ENCODE results near the gene RBM19. TPM values are rescaled to one million over a fixed set of nuclear protein-coding genes. Genes with fewer than 3 reads are reported as not detected.

The RBM19 gene, protein sequence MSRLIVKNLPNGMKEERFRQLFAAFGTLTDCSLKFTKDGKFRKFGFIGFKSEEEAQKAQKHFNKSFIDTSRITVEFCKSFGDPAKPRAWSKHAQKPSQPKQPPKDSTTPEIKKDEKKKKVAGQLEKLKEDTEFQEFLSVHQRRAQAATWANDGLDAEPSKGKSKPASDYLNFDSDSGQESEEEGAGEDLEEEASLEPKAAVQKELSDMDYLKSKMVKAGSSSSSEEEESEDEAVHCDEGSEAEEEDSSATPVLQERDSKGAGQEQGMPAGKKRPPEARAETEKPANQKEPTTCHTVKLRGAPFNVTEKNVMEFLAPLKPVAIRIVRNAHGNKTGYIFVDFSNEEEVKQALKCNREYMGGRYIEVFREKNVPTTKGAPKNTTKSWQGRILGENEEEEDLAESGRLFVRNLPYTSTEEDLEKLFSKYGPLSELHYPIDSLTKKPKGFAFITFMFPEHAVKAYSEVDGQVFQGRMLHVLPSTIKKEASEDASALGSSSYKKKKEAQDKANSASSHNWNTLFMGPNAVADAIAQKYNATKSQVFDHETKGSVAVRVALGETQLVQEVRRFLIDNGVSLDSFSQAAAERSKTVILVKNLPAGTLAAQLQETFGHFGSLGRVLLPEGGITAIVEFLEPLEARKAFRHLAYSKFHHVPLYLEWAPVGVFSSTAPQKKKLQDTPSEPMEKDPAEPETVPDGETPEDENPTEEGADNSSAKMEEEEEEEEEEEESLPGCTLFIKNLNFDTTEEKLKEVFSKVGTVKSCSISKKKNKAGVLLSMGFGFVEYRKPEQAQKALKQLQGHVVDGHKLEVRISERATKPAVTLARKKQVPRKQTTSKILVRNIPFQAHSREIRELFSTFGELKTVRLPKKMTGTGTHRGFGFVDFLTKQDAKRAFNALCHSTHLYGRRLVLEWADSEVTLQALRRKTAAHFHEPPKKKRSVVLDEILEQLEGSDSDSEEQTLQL
- total RNA-seq, result 10 to 100 TPM; 39.9 to 54.3 TPM

DNA sequence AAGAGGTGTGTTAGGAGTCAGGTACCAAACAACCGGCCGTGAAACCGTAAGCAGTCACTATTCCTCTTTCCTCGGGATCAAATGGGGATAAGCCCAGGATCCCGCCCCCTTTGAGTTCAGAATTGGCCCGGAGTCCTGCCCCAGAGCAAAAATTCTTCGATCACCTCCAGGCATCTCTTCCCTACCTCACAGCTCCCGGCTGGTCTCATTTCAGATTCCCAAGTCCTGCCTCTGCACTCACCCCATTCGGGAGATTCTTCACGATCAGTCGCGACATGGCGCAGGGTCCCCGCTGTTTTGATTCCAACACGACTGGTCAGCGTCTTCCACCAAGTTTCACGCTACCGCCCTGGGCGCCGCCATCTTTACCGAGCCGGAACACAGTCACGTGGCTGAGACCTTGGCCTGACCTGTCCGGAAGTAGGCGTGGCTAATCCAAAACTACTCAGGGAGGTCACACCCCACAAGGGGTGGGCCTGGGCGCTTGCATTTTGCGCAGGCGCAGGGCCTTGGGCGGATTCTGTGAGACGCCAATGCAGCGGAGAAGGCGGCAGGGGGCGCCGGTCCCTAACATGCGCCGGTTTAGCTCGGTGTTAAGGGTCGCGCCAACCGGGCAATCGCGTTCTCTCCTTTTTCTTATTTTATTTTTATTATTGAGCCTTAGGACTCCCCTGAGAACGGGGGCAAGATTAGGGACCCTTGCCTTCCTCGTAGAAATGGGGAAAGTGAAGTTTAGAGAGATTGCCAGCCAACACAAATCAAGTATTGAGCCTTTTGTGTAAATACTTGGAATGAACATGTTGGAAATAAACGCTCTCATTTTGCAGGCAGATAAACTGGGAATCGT is at the start of gene RBM19:
Gene RBM19, minus strand, starts transcription at position 375 of the 847 bp plus-strand sequence. Its CDS starts 98 bp downstream, at position 277.
- Histone ChIP-seq H3K36me3 (peaks cover 12% of the 10 kb centered on the region), H3K9me3 (no peaks in the 10 kb centered on the region), H3K4me1 (ENCODE audit: control insufficient read depth in 1 of 2, low read depth in 2 of 2) (peaks cover 11 to 17% of the 10 kb centered on the region in 2 donors), H3K27me3 (replicated peaks; ENCODE audit: insufficient read depth) (no peaks in the 10 kb centered on the region), H3K27ac (peak within 1 kb of the TSS; percentile 42), H3K4me3 (peak within 1 kb of the TSS; percentile 82)
- peak; percentile 97 for ATAC-seq (ENCODE audit: insufficient number of reproducible peaks, low FRiP score, low read depth)
- TF ChIP-seq, protein P1, sequence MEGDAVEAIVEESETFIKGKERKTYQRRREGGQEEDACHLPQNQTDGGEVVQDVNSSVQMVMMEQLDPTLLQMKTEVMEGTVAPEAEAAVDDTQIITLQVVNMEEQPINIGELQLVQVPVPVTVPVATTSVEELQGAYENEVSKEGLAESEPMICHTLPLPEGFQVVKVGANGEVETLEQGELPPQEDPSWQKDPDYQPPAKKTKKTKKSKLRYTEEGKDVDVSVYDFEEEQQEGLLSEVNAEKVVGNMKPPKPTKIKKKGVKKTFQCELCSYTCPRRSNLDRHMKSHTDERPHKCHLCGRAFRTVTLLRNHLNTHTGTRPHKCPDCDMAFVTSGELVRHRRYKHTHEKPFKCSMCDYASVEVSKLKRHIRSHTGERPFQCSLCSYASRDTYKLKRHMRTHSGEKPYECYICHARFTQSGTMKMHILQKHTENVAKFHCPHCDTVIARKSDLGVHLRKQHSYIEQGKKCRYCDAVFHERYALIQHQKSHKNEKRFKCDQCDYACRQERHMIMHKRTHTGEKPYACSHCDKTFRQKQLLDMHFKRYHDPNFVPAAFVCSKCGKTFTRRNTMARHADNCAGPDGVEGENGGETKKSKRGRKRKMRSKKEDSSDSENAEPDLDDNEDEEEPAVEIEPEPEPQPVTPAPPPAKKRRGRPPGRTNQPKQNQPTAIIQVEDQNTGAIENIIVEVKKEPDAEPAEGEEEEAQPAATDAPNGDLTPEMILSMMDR (IDR thresholded peaks at IDR 0.05), result peak; percentile 81
- peak; percentile 91 for DNase-seq (ENCODE audit: low spot score)

DNA sequence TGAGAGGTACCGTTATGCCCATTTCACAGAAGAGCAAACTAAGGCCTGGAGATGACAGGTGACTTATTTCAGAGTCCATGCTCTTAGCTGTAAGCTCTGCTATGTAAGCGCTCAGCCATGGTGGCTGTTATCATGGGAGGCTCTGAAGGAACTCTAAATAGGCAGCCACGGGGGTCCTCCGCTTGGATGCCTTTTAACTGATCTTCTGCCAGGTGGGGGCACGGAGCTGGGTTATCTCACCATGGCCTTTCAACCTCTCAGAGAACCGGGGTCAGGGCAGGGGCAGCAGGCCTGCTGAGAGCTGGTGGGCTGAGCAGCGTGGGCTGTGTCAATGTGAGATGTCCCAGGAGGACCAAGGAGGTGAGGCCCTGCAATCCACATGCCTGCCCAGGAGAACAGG is 49.7 kb upstream of the RBM19 start:
- no peaks in the 10 kb centered on the region for H3K27me3 ChIP-seq (replicated peaks; ENCODE audit: insufficient read depth)
- ATAC-seq (ENCODE audit: insufficient number of reproducible peaks, low FRiP score, low read depth), result no peak

DNA sequence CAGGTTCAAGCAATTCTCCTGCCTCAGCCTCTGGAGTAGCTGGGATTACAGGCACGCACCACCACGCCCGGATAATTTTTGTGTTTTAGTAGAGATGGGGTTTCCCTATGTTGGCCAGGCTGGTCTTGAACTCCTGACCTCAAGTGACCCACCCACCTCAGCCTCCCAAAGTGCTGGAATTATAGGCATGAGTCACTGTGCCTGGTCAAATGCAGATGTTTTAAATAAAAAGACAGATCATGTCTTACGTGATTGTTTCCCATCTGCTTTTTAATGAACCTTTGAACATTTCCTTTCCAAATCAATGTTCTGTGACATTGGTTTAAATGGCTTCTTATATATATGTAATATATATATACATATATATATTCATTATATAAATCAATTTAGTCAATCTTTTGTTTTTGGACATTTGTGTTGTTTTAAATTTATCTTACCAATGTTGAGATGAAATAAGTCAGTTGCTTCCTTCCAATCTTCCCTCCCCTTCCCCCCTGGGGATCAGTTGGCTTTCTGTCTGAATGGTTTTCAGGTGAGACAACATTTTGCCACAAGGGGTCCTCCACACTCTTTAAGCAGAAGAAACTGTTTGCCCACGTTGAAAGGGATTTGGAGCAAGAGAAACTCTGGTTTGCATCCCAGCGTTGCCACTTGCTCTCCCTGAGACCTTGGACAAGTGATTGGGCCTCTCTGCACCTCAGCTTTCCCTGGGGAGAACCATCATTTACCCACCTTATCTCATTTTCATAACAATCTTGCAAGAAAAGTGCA is 47.6 kb upstream of the RBM19 start:
- no peak for ATAC-seq (ENCODE audit: insufficient number of reproducible peaks, low FRiP score, low read depth)

More for the DNA sequence above, 49.7 kb upstream of the RBM19 start:
- Histone ChIP-seq H3K4me1 (ENCODE audit: control insufficient read depth in 1 of 2, low read depth in 2 of 2) (no peaks in the 10 kb centered on the region), H3K4me3 (no peak overlapping the region), H3K9me3 (no peaks in the 10 kb centered on the region), H3K36me3 (no peaks in the 10 kb centered on the region), H3K27ac (no peak overlapping the region)
- no peak for DNase-seq (ENCODE audit: low spot score)
- TF ChIP-seq, protein P1 (IDR thresholded peaks at IDR 0.05), result no peak

DNA sequence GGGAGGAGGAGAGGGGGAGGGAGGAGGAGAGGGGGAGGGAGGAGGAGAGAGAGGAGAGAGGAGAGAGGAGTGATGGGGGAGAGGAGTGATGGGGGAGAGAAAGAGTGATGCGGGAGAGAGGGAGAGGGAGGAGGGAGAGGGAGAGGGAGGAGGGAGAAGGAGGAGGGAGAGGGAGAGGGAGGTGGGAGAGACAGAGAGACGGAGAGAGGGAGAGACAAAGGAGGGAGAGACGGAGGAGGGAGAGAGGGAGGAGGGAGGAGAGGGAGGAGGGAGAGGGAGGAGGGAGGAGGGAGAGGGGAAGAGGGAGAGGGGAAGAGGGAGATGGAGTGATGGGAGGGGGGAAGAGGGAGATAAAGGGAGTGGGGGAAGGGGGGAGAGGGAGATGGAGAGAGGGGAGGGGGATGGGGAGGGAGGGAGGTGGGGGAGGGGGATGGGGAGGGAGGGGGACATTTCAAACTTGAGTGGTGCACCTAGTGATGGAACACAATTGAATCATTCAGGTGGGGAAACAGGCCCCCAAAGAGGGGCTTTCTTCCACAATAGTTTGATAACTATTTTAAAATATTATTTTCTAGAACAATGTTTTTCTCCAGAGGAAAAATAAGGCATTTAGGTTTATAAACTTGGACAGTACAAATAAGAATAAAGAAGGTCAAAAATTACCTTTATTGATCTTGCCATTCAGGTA is 46.8 kb upstream of the RBM19 start:
- Histone ChIP-seq H3K9me3 (no peaks in the 10 kb centered on the region), H3K27ac (no peak overlapping the region), H3K36me3 (no peaks in the 10 kb centered on the region), H3K4me1 (ENCODE audit: control insufficient read depth in 1 of 2, low read depth in 2 of 2) (no peaks in the 10 kb centered on the region), H3K27me3 (replicated peaks; ENCODE audit: insufficient read depth) (no peaks in the 10 kb centered on the region), H3K4me3 (no peak overlapping the region)
- TF ChIP-seq, protein P1 (IDR thresholded peaks at IDR 0.05), result no peak
- DNase-seq (ENCODE audit: low spot score), result no peak
- no peak for ATAC-seq (ENCODE audit: insufficient number of reproducible peaks, low FRiP score, low read depth)

More for the DNA sequence above, 47.6 kb upstream of the RBM19 start:
- no peak overlapping the region for H3K4me3 ChIP-seq
- TF ChIP-seq, protein P1 (IDR thresholded peaks at IDR 0.05), result no peak
- no peaks in the 10 kb centered on the region for H3K27me3 ChIP-seq (replicated peaks; ENCODE audit: insufficient read depth)
- no peaks in the 10 kb centered on the region for H3K4me1 ChIP-seq (ENCODE audit: control insufficient read depth in 1 of 2, low read depth in 2 of 2)
- no peaks in the 10 kb centered on the region for H3K9me3 ChIP-seq
- H3K27ac ChIP-seq, result no peak overlapping the region
- H3K36me3 ChIP-seq, result no peaks in the 10 kb centered on the region
- no peak for DNase-seq (ENCODE audit: low spot score)
